ENCODE data around the gene FRAT1.

GRCh38 chr10:97298223-97298571, 20.9 kb upstream of the FRAT1 start:
- TF ChIP-seq, protein P1, sequence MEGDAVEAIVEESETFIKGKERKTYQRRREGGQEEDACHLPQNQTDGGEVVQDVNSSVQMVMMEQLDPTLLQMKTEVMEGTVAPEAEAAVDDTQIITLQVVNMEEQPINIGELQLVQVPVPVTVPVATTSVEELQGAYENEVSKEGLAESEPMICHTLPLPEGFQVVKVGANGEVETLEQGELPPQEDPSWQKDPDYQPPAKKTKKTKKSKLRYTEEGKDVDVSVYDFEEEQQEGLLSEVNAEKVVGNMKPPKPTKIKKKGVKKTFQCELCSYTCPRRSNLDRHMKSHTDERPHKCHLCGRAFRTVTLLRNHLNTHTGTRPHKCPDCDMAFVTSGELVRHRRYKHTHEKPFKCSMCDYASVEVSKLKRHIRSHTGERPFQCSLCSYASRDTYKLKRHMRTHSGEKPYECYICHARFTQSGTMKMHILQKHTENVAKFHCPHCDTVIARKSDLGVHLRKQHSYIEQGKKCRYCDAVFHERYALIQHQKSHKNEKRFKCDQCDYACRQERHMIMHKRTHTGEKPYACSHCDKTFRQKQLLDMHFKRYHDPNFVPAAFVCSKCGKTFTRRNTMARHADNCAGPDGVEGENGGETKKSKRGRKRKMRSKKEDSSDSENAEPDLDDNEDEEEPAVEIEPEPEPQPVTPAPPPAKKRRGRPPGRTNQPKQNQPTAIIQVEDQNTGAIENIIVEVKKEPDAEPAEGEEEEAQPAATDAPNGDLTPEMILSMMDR (IDR thresholded peaks at IDR 0.05): no peak
- TF ChIP-seq POLR2A (IDR thresholded peaks at IDR 0.05): no peak
